HG03439 (cell line): Measurements from ENCODE around the gene NEB.

Experiments used
- ATAC-seq: cut with Tn5 transposase; IDR thresholded peaks from one replicate; pipeline ENCODE4 v1.9.1; 2021; ENCODE audit warnings: mild to moderate bottlenecking, moderate library complexity; ENCODE audit not compliant: unreplicated experiment

The NEB gene

GRCh38 chr2:151498178-151498577 is 236.1 kb downstream of the NEB start:
- ATAC-seq: no peak

- ATAC-seq: no peak
Measured at GRCh38 chr2:151491496-151491895, 242.8 kb downstream of the NEB start.

- ATAC-seq: no peak
Measured at GRCh38 chr2:151490276-151490675, 244.0 kb downstream of the NEB start.

GRCh38 chr2:151486053-151486452 is 248.2 kb downstream of the NEB start:
- no peak for ATAC-seq

- ATAC-seq: no peak
Measured at GRCh38 chr2:151484100-151484499, 250.2 kb downstream of the NEB start.

GRCh38 chr2:151483546-151483945 is 250.7 kb downstream of the NEB start:
- no peak for ATAC-seq

- no peak for ATAC-seq
Measured at GRCh38 chr2:151482171-151482725, 252.0 kb downstream of the NEB start.

GRCh38 chr2:151481744-151482143 is 252.5 kb downstream of the NEB start:
- no peak for ATAC-seq

GRCh38 chr2:151478011-151478410 is 256.3 kb downstream of the NEB start:
- ATAC-seq: no peak

GRCh38 chr2:151476287-151476686 is 258.0 kb downstream of the NEB start:
- no peak for ATAC-seq

- ATAC-seq: no peak
Measured at GRCh38 chr2:151475071-151475470, 259.2 kb downstream of the NEB start.

- no peak for ATAC-seq
Measured at GRCh38 chr2:151472966-151473365, 261.3 kb downstream of the NEB start.

GRCh38 chr2:151470556-151470955 is 263.7 kb downstream of the NEB start:
- no peak for ATAC-seq

GRCh38 chr2:151465771-151466170 is 268.5 kb downstream of the NEB start:
- ATAC-seq: no peak

GRCh38 chr2:151459358-151459757 is 274.9 kb downstream of the NEB start:
- ATAC-seq: no peak

GRCh38 chr2:151439127-151439526 is 295.1 kb downstream of the NEB start:
- no peak for ATAC-seq

- ATAC-seq: no peak
Measured at GRCh38 chr2:151438506-151438905, 295.8 kb downstream of the NEB start.

GRCh38 chr2:151437630-151438029 is 296.6 kb downstream of the NEB start:
- ATAC-seq: no peak
